ENCODE data around the gene ANK2.

- no peak for TF ChIP-seq CTCF (conservative IDR thresholded peaks at IDR 0.05)
- no peak for TF ChIP-seq ZFX (IDR thresholded peaks at IDR 0.05)
Measured at GRCh38 chr4:113276464-113277170, 227.2 kb downstream of the ANK2 start.
